Measurements from ENCODE around the gene FRMD4B. TPM values are rescaled to one million over a fixed set of nuclear protein-coding genes. Genes with fewer than 3 reads are reported as not detected.

Gene FRMD4B
- total and polyA plus RNA-seq, 10 of the 15 experiments (the other 5 are each of a cell fraction or from before 2014, with no cell fraction given) = 3.9 to 11.4 (median 8.0) TPM

DNA sequence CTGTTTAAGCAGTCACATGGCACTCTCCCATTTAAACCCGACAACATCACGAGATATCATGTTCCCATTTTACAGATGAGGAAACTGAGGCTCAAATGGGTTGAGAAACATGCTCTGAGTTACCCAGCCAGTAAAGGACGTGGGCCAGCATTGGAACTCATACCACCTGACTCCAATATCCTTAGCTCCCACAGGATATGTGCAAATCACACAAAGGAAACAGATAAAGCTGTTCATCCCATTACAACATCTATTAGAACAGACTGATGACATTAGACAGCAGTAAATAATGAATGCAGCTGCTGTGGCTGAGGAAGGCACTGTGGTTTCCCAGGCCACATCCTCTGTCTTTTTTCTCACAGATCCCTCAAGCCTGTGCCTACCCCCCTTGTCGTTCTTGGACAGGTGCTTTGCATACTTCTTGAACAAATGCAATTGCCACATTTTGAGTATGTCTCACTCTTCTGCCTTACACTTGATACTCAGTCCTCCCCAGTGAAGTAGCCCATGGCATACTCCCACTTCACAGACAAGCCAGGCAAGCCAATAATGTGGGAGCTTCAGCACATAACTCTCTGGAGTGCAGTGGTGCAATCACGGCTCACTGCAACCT is 17.7 kb downstream of the FRMD4B start (continued):
- TF ChIP-seq, protein P1, sequence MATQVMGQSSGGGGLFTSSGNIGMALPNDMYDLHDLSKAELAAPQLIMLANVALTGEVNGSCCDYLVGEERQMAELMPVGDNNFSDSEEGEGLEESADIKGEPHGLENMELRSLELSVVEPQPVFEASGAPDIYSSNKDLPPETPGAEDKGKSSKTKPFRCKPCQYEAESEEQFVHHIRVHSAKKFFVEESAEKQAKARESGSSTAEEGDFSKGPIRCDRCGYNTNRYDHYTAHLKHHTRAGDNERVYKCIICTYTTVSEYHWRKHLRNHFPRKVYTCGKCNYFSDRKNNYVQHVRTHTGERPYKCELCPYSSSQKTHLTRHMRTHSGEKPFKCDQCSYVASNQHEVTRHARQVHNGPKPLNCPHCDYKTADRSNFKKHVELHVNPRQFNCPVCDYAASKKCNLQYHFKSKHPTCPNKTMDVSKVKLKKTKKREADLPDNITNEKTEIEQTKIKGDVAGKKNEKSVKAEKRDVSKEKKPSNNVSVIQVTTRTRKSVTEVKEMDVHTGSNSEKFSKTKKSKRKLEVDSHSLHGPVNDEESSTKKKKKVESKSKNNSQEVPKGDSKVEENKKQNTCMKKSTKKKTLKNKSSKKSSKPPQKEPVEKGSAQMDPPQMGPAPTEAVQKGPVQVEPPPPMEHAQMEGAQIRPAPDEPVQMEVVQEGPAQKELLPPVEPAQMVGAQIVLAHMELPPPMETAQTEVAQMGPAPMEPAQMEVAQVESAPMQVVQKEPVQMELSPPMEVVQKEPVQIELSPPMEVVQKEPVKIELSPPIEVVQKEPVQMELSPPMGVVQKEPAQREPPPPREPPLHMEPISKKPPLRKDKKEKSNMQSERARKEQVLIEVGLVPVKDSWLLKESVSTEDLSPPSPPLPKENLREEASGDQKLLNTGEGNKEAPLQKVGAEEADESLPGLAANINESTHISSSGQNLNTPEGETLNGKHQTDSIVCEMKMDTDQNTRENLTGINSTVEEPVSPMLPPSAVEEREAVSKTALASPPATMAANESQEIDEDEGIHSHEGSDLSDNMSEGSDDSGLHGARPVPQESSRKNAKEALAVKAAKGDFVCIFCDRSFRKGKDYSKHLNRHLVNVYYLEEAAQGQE (IDR thresholded peaks at IDR 0.05; ENCODE audit: low read depth, low read length) = no peak
- no peak for TF ChIP-seq FOXK2 (IDR thresholded peaks at IDR 0.05)
- TF ChIP-seq RBBP5 (conservative IDR thresholded peaks at IDR 0.05) = no peak
- no peak for TF ChIP-seq IRF4 (IDR thresholded peaks at IDR 0.05; ENCODE audit: low read depth, low read length)
- TF ChIP-seq FOXM1 (IDR thresholded peaks at IDR 0.05; ENCODE audit: low read depth, low read length) = peak; percentile 57; the same call in 1 of the 2 replicates
- no peak for TF ChIP-seq YBX1 (IDR thresholded peaks at IDR 0.05)
- no peak for TF ChIP-seq GABPA (IDR thresholded peaks at IDR 0.05; ENCODE audit: low read depth)
- TF ChIP-seq IKZF2 (IDR thresholded peaks at IDR 0.05) = peak; percentile 94
- peak; percentile 64 for TF ChIP-seq MEF2B (IDR thresholded peaks at IDR 0.05; ENCODE audit: partially characterized antibody, poor library complexity, severe bottlenecking)
- peak; percentile 85 for TF ChIP-seq IKZF1 (conservative IDR thresholded peaks at IDR 0.05)
- peak; percentile 79 to 84; a peak in 2 of 4 replicates for TF ChIP-seq EP300 (IDR thresholded peaks at IDR 0.05; ENCODE audit: borderline replicate concordance in 1 of 2, control insufficient read depth in 1 of 2, low read depth in 2 of 2, low read length in 2 of 2)
- TF ChIP-seq RB1 (IDR thresholded peaks at IDR 0.05; ENCODE audit: borderline replicate concordance) = no peak
- TF ChIP-seq WRNIP1 (IDR thresholded peaks at IDR 0.05; ENCODE audit: borderline replicate concordance, low read depth, low read length) = 0 out of 2 replicates have a peak, but pooled peaks have one; percentile 90
- TF ChIP-seq GATAD2B (conservative IDR thresholded peaks at IDR 0.05; ENCODE audit: low read depth) = peak; percentile 52; the same call in 1 of the 2 replicates
- no peak for TF ChIP-seq FOS (IDR thresholded peaks at IDR 0.05; ENCODE audit: borderline replicate concordance, extremely low read depth, insufficient read length)
- peak; percentile 81; the same call in 1 of the 2 replicates for TF ChIP-seq BCL11A (IDR thresholded peaks at IDR 0.05; ENCODE audit: low read depth, low read length)
- peak; percentile 88 for TF ChIP-seq ATF7 (IDR thresholded peaks at IDR 0.05; ENCODE audit: low read depth)
- no peak for TF ChIP-seq CHD4 (IDR thresholded peaks at IDR 0.05)
- TF ChIP-seq ZNF24 (IDR thresholded peaks at IDR 0.05) = peak; percentile 95
- no peak for TF ChIP-seq MYB (IDR thresholded peaks at IDR 0.05; ENCODE audit: borderline replicate concordance, low read depth, low read length)
- no peak for TF ChIP-seq SRF (IDR thresholded peaks at IDR 0.05; ENCODE audit: low read depth in 2 of 2, low read length in 2 of 2)
- TF ChIP-seq, protein P2, sequence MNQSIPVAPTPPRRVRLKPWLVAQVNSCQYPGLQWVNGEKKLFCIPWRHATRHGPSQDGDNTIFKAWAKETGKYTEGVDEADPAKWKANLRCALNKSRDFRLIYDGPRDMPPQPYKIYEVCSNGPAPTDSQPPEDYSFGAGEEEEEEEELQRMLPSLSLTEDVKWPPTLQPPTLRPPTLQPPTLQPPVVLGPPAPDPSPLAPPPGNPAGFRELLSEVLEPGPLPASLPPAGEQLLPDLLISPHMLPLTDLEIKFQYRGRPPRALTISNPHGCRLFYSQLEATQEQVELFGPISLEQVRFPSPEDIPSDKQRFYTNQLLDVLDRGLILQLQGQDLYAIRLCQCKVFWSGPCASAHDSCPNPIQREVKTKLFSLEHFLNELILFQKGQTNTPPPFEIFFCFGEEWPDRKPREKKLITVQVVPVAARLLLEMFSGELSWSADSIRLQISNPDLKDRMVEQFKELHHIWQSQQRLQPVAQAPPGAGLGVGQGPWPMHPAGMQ (IDR thresholded peaks at IDR 0.05; ENCODE audit: borderline replicate concordance) = no peak
- peak; percentile 97 for TF ChIP-seq TCF12 (IDR thresholded peaks at IDR 0.05; ENCODE audit: low read depth, low read length)
- TF ChIP-seq BHLHE40 (IDR thresholded peaks at IDR 0.05; ENCODE audit: borderline replicate concordance in 1 of 2, low read depth in 2 of 2, low read length in 1 of 2) = peak in 1 of 2 experiments; percentile 61; a peak in 1 of 4 replicates
- peak; percentile 85; the same call in 1 of the 2 replicates for TF ChIP-seq PAX5 (IDR thresholded peaks at IDR 0.05; ENCODE audit: borderline replicate concordance, low read depth, low read length)
